Fibroblast of lung (primary cell): Measurements from ENCODE around the gene VWA8. TPM values are rescaled to one million over a fixed set of nuclear protein-coding genes. Genes with fewer than 3 reads are reported as not detected.
"Not testable (repeated sequence)": the region's sequence is repeated elsewhere in the genome, so short reads cannot be mapped to it uniquely, and the experiment has no call there.

Source experiments
- DNase-seq, 2 donors: peaks; one replicate each; pipeline versions ENCODE4 v3.0.0 to v3.0.0-alpha.2; 2010; ENCODE audit warnings: low read depth in 2 of 2
- H2AFZ ChIP-seq: 2 replicates; pipeline ENCODE4 v1.5.1; 2012; ENCODE audit warnings: low read length, control low read depth, inconsistent platforms
- H3K27ac ChIP-seq: 2 replicates; pipeline ENCODE4 v1.5.1; 2011; ENCODE audit warnings: low read length, control low read depth; ENCODE audit not compliant: insufficient read depth
- H3K27me3 ChIP-seq: 2 replicates; pipeline ENCODE4 v1.5.1; 2011; ENCODE audit warnings: mild to moderate bottlenecking, low read length; ENCODE audit not compliant: control insufficient read depth, insufficient read depth
- H3K36me3 ChIP-seq: 2 replicates; pipeline ENCODE4 v1.5.1; 2011; ENCODE audit warnings: low read length; ENCODE audit not compliant: control insufficient read depth, insufficient read depth
- H3K4me1 ChIP-seq: 2 replicates; pipeline ENCODE4 v1.5.1; 2011; ENCODE audit warnings: low read length; ENCODE audit not compliant: control insufficient read depth, insufficient read depth; ENCODE audit errors: extremely low read depth
- H3K4me2 ChIP-seq: 2 replicates; pipeline ENCODE4 v1.5.1; 2011; ENCODE audit warnings: low read length, control low read depth; ENCODE audit not compliant: insufficient read depth; ENCODE audit errors: extremely low read depth
- H3K4me3 ChIP-seq, 4 experiments: fragments of 200-600 bp in 1 of 4; sonication (generic) in 1 of 4; replicated peaks in 1 of 4; 2 replicates each; pipeline ENCODE4 v1.5.1; 2011 to 2016; ENCODE audit warnings: low read length in 4 of 4, low read depth in 3 of 4, mild to moderate bottlenecking in 3 of 4, control low read depth in 2 of 4, inconsistent platforms in 1 of 4, mixed read lengths in 1 of 4; ENCODE audit not compliant: insufficient read depth in 1 of 4; ENCODE audit errors: control extremely low read depth in 1 of 4
- H3K79me2 ChIP-seq: 2 replicates; pipeline ENCODE4 v1.5.1; 2012; ENCODE audit warnings: mild to moderate bottlenecking, low read length, inconsistent platforms; ENCODE audit not compliant: control insufficient read depth, insufficient read depth
- H3K9ac ChIP-seq: 2 replicates; pipeline ENCODE4 v1.5.1; 2011; ENCODE audit warnings: mild to moderate bottlenecking, low read length, control low read depth; ENCODE audit not compliant: insufficient read depth
- H3K9me3 ChIP-seq: 2 replicates; pipeline ENCODE4 v1.5.1; 2012; ENCODE audit warnings: low read depth, low read length; ENCODE audit not compliant: control insufficient read depth, insufficient read depth
- H4K20me1 ChIP-seq: 2 replicates; pipeline ENCODE4 v1.5.1; 2011; ENCODE audit warnings: low read length; ENCODE audit not compliant: control insufficient read depth, insufficient read depth; ENCODE audit errors: extremely low read depth
- EZH2 ChIP-seq: IDR thresholded peaks from 2 replicates; pipeline ENCODE4 v1.5.1; 2012; ENCODE audit warnings: low read length, control low read depth, mild to moderate bottlenecking; ENCODE audit errors: missing control alignments
- polyA plus RNA-seq, 2 donors: library from polyadenylated mRNA; depleted of rRNA in 1 of 2; stranded (reverse) in 1 of 2; unstranded in 1 of 2; fragments of >200 nt; gene quantifications; 2 replicates each; pipeline ENCODE4 v1.2.1, GENCODE V29; 2011 to 2012; ENCODE audit warnings: missing spikeins in 1 of 2
- total RNA-seq: library from RNA; depleted of rRNA; stranded (reverse); fragments of >200 nt; gene quantifications from 2 replicates; pipeline ENCODE4 v1.2.1, GENCODE V29; 2014
- TF ChIP-seq, protein P1 (sequence below), 2 donors: IDR thresholded peaks in 1 of 2; conservative IDR thresholded peaks in 1 of 2; 1 replicate in 1 of 2; 2 replicates in 1 of 2; pipeline ENCODE4 v1.5.1; 2011 to 2012; ENCODE audit warnings: low read length in 2 of 2, control low read depth in 1 of 2, inconsistent platforms in 1 of 2, low read depth in 1 of 2, mild to moderate bottlenecking in 1 of 2

Gene VWA8
- total and polyA plus RNA-seq, 2 donors (not counting 1 experiment from before 2014, with no cell fraction given): 12.6 to 29.9 TPM

DNA sequence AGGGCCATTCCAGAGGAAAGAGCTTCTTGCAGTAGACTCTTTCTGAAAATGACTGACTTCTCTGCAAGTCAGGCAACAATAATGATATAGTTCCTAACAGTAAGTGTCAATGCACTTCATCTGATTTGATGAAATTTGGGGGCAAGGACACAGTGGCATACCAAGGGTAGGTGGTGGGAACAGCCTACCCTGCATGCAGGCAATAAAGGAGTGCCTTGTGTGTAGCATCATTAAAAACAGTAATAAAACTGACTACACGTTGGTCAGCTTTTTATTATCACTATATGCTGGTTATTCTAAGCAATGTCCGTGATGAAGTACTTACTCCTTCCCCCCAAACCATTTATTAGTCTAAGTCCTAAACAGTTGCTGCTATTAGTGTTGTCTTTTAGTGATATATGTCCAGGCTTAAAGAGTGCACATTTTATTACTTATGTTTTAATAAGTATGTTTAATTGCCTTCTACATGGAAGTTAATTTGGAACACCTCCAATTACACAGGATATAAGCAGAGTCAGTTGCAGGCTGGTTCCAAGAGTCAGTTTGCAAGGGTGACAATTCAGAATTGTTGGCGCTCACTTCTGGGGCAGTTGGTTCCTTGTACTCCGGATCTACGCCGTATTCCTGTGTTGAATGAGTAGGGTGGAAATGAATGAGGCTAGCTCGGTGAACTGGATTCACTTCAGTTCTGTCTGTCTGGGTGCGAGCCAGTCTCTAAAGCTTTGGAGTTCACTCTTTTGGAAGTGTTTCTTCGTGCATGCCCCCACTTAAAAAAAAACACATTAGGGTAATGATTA is 419.6 kb downstream of the VWA8 start:
- H3K4me2 ChIP-seq: no peak overlapping the region
- TF ChIP-seq, protein P1, sequence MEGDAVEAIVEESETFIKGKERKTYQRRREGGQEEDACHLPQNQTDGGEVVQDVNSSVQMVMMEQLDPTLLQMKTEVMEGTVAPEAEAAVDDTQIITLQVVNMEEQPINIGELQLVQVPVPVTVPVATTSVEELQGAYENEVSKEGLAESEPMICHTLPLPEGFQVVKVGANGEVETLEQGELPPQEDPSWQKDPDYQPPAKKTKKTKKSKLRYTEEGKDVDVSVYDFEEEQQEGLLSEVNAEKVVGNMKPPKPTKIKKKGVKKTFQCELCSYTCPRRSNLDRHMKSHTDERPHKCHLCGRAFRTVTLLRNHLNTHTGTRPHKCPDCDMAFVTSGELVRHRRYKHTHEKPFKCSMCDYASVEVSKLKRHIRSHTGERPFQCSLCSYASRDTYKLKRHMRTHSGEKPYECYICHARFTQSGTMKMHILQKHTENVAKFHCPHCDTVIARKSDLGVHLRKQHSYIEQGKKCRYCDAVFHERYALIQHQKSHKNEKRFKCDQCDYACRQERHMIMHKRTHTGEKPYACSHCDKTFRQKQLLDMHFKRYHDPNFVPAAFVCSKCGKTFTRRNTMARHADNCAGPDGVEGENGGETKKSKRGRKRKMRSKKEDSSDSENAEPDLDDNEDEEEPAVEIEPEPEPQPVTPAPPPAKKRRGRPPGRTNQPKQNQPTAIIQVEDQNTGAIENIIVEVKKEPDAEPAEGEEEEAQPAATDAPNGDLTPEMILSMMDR (conservative IDR thresholded peaks at IDR 0.05 in 1 of 2, IDR thresholded peaks at IDR 0.05 in 1 of 2; ENCODE audit: low read depth in 1 of 2, low read length in 2 of 2): no peak
- no peak for TF ChIP-seq EZH2
- H3K9me3 ChIP-seq: no peaks in the 10 kb centered on the region
- DNase-seq: no peak
- no peak overlapping the region for H2AFZ ChIP-seq
- H3K4me1 ChIP-seq: no peaks in the 10 kb centered on the region
- no peaks in the 10 kb centered on the region for H3K27me3 ChIP-seq
- no peak overlapping the region for H3K27ac ChIP-seq
- no peaks in the 10 kb centered on the region for H3K36me3 ChIP-seq
- no peaks in the 10 kb centered on the region for H4K20me1 ChIP-seq
- no peak overlapping the region for H3K4me3 ChIP-seq
- H3K79me2 ChIP-seq: no peaks in the 10 kb centered on the region
- H3K9ac ChIP-seq: no peak overlapping the region

- H4K20me1 ChIP-seq, H3K4me3 ChIP-seq, H3K9me3 ChIP-seq, H3K4me2 ChIP-seq, H3K9ac ChIP-seq, H2AFZ ChIP-seq, H3K27me3 ChIP-seq, H3K4me1 ChIP-seq, H3K36me3 ChIP-seq, H3K79me2 ChIP-seq, DNase-seq, H3K27ac ChIP-seq: not testable (repeated sequence)
Measured at GRCh38 chr13:41540240-41540639, 420.7 kb downstream of the VWA8 start.

DNA sequence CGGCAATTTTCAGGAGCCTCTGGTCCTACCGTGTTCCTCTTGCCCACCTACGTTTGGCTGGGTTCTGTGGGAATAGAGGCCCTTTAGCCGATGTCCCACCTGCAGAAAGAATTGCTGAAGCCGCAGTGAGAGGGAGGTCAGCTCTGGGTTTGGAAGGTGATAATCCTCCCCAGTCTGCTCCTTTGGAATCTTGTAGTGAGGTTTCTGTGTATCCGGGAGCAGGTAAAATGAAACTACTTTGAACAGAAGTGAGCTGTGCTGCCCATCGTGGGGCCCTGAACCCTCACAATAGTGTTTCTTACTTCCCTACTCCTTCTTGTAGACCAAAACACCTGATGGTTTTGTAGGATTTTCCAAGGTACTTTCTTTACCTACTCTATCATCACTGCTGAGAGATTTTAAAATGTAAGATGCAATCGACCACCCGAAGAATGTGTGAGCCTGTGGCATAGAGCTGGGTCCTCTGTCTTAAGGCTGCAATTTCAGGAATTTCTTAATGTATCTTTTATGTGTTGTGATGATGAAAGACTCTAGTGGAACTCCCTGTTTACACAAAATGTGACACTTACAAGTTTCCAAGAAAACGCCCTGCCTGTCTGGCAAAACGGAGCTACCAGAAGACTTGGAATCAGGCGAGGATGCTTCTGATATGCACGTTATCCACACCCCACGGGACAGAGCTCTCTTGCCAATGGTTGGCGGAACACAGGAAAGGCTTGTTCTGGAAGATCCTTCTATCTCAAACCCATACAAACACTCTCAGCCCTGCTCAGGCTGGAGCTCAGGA is 427.4 kb downstream of the VWA8 start:
- H3K36me3 ChIP-seq: no peaks in the 10 kb centered on the region
- no peak overlapping the region for H3K4me3 ChIP-seq
- H3K27me3 ChIP-seq: no peaks in the 10 kb centered on the region
- H4K20me1 ChIP-seq: no peaks in the 10 kb centered on the region
- peak overlapping the region; percentile 49 for H2AFZ ChIP-seq
- H3K27ac ChIP-seq: no peak overlapping the region
- H3K4me1 ChIP-seq: no peaks in the 10 kb centered on the region
- no peak for TF ChIP-seq EZH2
- TF ChIP-seq, protein P1 (conservative IDR thresholded peaks at IDR 0.05 in 1 of 2, IDR thresholded peaks at IDR 0.05 in 1 of 2; ENCODE audit: low read depth in 1 of 2, low read length in 2 of 2): no peak
- DNase-seq: peak in 1 of 2 donors; percentile 40
- H3K79me2 ChIP-seq: no peaks in the 10 kb centered on the region
- H3K9ac ChIP-seq: no peak overlapping the region
- peak overlapping the region; percentile 62 for H3K4me2 ChIP-seq
- no peaks in the 10 kb centered on the region for H3K9me3 ChIP-seq
